ENCODE results near the gene ZNF17.

ZNF17 gene

DNA sequence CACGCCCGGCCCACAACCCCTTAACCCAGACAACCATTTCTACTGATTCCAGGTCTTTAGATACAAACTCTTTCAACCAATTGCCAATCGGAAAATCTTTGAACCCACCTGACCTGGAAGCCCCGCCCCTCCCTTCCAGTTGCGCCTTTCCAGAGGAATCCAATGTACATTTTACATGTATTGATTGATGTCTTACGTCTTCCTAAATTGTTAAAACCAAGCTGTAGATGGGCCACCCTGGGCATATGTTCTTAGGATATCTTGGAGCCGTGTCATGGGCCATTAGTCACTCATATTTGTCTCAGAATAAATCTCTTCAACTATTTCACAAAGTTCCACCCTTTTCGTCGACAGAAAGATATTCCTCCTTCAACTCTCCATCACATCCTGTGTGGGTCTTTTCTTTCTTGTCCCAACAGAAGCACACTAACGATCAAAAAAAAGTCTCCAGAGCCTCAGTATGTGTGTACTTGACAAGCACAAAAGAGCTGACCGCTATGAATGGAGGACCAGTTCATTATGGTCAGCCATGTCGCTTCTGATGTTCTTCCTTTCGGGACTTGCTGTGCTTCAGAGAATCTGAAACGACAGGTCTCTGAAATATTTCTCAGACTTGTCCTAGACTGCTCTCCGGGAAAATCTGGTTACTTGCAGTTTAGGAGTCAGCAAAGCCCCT lies 23.6 kb downstream of the ZNF17 start:
- FAIRE-seq: no peak

- FAIRE-seq: peak; percentile 96
Observed at GRCh38 chr19:57435062-57435978, 24.4 kb downstream of the ZNF17 start, which contains the start of gene ZNF749. TSS of gene ZNF749 (plus strand) at chr19:57435325. CDS start at chr19:57435579, 254 bp downstream.

DNA sequence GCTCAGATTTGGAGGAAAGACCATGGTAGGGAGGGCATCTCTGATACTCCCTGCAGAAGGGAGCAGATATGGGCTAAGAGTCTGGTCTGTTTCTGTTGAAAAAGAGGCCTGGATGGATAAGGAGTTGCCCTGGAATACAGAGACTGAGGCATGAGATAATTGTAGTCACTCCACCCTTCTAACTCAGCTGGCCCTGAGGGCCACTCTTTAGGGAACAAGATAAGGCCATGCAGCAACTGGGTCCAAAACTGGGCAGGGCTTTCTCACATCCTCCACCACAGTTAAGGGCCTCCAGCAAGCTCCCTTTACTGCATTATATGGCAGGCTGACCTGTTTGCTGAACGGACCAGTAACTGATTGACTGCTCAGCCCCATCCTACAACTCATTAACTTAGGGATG lies 25.5 kb downstream of the ZNF17 start:
- FAIRE-seq: no peak

- no peak for FAIRE-seq
Observed at GRCh38 chr19:57437931-57438330, 27.0 kb downstream of the ZNF17 start.

- FAIRE-seq: no peak
Observed at GRCh38 chr19:57438925-57439324, 28.0 kb downstream of the ZNF17 start.

GRCh38 chr19:57441979-57442752 lies 31.2 kb downstream of the ZNF17 start:
- FAIRE-seq: no peak

- FAIRE-seq: no peak
Observed at GRCh38 chr19:57443121-57443696, 32.2 kb downstream of the ZNF17 start.

DNA sequence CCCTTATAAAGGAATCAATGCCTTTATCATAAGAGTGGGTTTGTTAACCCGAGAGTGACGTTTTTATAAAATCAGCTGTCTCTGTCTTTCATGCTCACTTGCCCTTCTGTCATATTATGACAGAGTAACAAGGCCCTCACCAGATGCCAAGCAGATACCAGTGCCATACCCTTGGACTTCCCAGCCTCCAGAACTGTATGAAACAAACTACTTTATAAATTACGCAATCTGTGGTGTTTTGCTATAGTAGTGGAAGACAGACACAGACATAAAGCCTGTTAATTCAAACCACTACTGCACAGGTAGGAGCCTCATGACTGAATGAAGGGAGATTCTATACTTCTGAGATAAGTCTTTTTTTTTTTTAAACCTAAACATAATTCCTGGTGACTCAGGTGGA lies 41.3 kb downstream of the ZNF17 start:
- no peak for FAIRE-seq

DNA sequence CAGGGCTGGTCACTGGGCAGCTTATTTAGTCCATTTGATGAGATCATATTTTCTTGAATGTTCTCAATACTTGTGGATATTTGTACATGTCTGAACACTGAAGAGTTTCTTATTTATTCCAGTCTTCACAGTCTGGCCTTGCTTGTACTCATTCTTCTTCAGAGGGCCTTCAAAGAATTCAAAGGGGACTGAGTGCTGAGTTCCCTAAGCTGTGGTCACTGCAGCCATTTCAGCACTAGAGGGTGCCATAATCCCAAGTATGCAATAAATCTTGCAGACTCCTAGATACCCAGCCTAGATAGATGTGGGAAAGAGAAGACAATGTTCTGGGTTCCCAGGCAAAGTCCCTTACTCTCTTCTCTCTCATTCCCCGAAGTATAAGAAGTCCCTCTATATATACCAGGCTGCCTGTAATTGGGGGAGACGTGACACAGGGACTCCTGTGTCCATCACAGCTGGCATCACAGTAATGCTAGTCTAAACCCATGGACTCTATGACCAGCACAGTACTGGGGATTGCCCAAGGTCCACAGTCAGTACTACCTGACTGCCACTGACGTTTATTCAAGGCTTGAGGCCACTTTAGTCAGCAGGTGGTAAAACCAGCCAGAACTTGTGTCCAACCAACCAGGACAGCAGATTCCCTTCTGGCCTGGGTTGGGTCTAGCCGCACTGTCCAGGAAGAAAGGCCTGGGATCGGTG lies 54.9 kb downstream of the ZNF17 start:
- no peak for FAIRE-seq

DNA sequence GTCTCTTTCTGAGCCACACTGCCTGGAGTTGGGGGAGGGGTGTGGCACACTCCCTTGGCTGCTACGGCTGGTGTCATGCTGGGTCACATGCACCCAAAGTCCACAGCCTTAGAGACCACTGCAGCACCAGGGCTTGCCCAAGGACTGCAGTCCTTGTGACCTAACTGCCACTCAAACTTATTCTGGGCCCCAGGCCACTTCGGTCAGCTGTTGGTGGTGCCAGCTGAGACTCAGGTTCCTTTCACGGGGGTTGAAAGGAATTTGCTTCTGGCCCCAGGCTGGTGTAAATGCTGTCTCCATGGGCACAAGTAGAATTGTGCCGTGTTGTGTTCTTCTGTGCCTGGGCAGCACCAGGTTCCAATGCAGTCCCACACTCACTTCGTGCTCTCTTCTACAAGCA lies 55.5 kb downstream of the ZNF17 start:
- FAIRE-seq: no peak

All from TTC549 (cell line).